GM19025 (cell line): Measurements from ENCODE around the gene LSM14A.
"Not testable (repeated sequence)": the region's sequence is repeated elsewhere in the genome, so short reads cannot be mapped to it uniquely, and the experiment has no call there.

ENCODE experiments used
- ATAC-seq: cut with Tn5 transposase; IDR thresholded peaks from one replicate; pipeline ENCODE4 v1.9.1; 2021; ENCODE audit warnings: mild to moderate bottlenecking, low read depth, moderate library complexity; ENCODE audit not compliant: unreplicated experiment

LSM14A gene

DNA sequence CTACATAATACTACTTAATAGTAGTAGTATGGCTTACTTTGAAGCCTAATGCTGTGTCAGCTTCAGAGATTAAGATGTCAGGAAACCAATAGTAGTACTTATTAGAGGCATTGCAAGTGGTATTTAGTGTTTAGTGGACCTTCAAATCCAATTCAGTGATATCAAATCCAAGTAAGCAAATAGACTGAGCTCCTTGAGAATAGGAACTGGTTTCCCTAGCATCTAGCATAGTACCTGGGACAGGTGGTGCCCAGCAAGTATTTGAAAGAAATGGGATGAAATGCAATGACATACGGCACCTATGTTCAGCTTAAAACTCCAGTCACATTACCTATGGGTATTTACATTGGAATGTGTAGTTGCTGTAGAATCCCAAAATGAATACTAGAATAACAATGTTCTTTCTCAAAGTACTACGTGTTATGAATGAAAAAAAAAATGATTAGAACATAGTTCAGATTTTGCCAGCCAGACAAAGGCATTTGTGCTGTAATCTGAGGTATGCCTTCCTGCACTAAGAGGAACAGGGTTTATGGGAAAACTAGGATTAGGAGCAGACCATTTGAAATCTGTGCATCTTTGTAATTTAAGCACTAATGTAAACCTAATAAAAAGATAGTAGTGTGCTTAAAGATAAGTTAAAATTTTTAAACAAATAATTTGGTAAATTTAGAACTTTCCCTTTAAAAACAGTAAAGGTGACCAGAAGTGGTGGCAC is 17.1 kb downstream of the LSM14A start:
- ATAC-seq = no peak

DNA sequence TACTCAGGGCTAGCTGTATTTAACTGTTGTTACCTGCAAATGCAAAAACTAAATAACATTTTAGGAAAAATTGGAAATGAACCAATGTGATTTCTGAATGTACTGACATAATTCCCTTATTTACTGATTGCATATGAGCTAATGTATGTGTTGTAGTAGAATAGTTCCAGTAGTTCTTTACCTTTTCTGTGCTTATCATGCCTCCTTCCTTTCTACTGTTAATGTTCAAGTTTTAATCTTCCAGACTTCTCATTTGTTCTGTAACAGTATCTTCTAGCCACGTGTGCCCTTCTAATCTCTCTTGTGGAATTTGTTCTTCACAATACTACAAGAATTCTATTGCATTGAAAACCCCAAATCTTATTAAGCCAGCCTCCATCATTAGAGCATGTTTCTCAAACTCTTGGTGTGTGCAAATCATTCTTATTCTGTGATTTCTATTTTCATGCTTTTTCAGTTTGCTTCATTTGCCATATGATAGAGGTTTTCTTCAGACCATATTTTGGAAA is 17.7 kb downstream of the LSM14A start:
- ATAC-seq = no peak

DNA sequence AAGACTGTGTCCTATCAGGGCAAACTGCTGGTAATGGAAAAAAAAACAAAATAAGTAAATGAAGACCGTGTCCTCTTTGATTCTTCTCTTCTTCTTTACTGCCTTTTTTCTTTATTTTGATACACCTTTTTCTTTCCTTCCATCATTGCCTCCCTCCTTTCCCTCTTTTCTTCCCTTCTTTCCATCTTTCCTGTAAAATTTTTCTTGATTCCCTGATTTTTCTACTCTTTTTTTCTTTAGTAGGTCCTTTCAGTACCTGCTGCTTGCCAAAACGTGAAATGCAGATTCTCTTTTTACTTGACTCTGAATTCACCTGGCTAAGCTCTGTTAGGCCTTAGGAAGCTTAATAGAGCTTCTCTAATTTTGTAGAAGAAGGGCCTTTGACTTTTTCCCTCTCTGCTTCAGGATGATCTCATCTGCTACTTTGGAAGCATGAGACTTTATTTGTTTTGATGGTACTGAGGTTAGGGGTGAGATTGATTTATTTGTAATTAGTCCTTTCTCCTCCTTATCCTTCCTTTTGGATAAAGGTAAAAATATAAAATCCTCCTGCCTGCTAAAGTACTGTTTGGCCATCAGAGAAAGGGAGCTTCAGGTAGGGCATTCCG is 19.2 kb downstream of the LSM14A start:
- no peak for ATAC-seq

DNA sequence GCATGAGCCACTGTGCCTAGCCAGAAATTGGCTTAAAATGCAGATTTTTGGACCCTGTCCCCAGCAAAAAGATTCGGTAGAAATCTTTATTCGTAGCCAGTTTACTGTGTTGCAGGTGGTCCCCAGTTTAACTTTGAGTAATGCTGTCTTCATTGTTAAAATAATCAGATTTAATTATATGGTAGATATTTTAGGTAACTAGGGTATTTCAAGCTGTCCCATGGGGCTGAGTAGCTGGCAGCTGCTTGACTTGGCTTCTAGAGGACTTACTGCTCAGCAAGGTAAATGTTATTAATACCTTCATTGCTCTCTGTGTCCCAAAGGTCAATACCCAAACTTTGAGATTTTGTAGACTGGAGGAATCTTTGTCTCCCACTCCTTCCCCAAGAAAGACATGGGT is 21.1 kb downstream of the LSM14A start:
- no peak for ATAC-seq

DNA sequence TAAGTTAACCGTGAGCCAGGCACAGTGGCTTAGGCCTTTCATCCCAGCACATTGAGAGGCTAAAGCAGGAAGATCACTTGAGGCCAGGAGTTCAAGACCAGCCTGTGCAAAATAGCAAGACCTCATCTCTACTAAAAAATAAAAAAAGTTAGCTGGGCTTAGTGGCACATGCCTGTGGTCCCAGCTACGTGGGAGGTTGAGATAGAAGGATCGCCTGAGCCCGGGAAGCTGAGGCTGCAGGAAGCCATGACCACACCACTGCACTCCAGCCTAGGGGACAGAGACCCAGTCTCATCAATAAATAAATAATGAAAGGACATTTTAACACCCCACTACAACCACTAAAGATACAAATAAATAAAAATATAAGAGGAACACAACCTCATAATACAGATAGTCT is 21.6 kb downstream of the LSM14A start:
- ATAC-seq = no peak

DNA sequence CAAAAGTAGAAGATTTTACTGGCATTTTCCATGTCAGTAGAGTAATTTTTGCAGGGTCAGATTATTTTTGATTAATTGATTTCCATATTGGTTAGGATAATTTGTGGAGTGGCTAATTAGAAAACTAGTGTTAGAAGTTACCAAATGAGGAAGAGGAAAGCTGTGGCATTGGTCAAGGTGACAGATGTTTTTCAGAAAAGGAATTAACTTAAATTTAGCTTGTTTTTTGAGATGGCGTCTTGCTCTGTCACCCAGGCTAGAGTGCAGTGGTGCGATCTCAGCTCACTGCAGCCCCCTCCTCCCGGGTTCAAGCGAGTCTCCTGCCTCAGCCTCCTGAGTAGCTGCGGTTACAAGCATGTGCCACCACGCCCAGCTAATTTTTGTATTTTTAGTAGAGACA is 28.8 kb downstream of the LSM14A start:
- ATAC-seq = no peak

DNA sequence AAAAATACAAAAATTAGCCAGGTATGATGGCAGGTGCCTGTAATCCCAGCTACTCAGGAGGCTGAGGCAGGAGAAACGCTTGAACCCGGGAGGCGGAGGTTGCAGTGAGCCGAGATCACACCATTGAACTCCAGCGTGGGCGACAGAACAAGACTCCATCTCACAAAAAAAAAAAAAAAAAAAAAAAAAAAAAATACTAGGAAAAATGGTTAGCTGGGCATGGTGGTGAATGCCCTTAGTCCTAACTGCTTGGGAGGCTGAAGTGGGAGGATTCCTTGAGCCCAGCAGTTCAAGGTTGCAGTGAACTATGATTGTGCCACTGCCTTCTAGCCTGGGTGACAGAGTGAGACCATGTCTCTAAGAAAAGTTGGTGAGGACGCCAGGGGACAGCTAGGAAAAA is 33.0 kb downstream of the LSM14A start:
- ATAC-seq = not testable (repeated sequence)

DNA sequence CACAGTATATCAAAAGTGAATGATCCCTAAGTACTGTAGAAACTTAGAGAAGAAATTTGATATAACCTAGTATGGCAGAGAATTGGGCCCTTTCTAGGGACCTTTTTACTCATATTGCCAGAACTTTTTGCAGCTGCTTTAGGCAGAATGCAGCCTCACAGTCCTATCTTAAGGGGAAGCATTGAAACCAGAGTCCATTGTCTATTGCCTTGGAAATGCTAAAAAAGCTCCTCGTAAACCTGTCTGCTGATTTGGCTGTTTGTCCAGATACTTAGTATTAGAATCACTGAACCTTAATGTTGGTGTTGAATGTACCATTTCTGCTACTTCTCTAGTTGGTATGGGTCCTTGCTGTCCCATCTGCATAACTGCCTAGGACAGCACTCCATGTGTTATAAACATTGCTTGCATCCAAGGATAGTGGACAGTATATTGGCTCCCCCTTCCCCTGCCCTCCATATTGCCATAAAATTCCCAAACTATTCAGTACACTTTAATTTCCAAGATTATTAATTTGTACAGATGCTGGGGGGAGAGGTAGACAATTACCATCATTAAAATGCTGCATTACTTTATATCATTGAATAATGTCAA is 36.1 kb downstream of the LSM14A start:
- no peak for ATAC-seq

DNA sequence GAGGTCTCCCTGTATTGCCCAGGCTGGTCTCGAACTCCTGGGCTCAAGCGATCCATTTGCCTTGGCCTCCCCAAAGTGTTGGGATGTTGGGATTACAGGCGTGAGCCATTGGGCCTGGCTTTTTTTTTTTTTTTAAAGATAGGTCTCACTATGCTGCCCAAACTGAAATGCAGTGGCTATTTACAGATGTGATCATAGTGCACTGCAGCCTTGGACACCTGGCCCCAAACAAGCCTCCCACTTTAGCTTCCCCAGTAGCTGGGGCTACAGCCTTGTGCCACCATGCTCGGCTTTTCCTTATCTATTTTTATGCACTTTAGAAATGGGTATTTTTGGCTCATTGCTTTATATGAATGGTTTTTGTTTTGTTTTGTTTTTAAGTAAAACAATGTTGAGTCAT is 37.4 kb downstream of the LSM14A start:
- ATAC-seq = no peak

DNA sequence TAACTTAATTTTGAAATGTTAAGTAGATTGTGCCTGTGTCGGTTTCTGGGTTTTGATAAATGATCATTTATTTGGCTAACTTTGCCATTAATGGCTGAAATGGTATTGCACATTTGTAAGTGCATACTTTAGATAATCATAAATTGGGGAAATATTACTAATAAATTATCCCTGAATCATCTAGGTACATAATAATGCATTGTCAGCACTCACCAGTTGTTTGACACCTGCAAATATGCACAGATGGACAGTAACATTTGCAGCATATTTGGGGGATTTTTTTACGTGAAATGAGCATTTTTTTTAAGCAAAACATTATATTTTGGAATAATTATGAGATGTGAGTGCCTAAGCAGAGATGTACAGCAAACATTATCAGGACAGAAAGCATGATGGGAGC is 41.0 kb downstream of the LSM14A start:
- no peak for ATAC-seq

DNA sequence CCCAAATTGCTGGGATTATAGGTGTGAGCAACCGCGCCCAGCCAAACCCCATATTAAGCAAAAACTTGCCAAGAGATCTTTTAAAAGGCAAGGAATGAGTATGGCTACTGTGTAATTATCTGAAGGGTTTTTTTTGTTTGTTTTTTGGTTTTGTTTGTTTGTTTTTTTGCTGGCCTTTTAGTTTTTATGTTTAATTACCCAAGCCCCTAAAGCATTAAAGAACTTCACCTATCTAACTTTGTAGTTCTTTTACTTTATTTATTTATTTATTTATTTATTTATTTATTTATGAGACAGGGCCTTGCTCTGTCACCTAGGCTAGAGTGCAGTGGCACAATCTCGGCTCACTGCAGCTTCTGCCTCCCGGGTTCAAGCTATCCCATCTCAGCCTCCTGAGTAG is 41.7 kb downstream of the LSM14A start:
- ATAC-seq = no peak

DNA sequence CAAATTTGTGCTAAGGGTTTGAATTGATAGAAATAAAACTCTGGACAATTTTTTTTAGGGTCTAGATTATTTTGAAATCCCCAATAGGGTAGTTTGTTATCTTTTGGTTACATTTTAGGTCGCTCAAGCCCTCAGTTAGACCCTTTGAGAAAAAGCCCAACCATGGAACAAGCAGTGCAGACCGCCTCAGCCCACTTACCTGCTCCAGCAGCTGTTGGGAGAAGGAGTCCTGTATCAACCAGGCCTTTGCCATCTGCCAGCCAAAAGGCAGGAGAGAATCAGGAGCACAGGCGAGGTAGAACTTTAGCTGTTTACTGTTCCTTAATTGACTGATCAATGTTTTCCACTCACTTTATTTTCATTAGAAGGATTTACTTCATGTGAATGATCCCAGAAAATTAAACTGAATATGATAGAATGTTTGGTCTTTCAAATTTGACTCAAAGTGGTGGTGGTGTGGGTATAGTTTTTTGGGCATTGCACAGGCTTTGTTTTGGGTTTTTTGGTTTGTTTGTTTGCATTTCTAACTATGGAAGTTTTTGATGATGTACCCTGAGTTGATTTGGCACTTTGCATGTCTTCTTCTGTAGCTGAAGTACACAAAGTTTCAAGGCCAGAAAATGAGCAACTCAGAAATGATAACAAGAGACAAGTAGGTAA is 42.8 kb downstream of the LSM14A start:
- ATAC-seq = no peak

DNA sequence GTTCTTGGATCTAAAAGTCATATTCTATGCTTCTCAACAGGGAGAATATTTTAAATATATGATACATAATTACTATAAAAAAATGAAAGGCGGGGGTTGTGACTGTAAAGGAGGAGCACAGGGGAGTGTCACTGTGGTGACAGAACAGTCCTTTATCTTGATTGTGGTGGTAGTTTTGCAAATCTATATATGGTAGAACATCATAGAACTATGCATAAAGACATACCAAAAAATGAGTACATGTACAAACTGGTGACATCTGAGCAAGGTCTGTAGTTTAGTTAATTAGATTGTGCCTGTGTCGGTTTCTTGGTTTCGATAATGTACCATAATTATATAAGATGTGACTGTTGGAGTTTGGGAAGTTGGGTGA is 43.3 kb downstream of the LSM14A start:
- ATAC-seq = no peak

DNA sequence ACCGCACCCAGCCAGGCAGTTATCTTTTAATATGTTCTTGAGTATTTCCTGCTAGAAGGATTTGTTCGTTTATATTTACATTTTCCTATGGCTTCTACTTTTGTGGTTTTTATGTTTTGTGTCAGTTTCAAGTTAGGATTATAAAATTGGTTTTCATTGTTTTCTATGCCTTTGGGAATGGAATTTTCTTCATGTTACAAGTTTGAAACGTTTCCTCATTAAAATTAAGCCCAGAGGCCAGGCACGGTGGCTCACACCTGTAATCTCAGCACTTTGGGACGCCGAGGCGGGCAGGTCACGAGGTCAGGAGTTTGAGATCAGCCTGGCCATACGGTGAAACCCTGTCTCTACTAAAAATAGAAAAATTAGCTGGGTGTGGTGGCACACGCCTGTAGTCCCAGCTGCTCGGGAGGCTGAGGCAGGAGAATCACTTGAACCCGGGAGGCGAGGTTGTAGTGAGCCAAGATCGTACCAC is 44.5 kb downstream of the LSM14A start:
- not testable (repeated sequence) for ATAC-seq

DNA sequence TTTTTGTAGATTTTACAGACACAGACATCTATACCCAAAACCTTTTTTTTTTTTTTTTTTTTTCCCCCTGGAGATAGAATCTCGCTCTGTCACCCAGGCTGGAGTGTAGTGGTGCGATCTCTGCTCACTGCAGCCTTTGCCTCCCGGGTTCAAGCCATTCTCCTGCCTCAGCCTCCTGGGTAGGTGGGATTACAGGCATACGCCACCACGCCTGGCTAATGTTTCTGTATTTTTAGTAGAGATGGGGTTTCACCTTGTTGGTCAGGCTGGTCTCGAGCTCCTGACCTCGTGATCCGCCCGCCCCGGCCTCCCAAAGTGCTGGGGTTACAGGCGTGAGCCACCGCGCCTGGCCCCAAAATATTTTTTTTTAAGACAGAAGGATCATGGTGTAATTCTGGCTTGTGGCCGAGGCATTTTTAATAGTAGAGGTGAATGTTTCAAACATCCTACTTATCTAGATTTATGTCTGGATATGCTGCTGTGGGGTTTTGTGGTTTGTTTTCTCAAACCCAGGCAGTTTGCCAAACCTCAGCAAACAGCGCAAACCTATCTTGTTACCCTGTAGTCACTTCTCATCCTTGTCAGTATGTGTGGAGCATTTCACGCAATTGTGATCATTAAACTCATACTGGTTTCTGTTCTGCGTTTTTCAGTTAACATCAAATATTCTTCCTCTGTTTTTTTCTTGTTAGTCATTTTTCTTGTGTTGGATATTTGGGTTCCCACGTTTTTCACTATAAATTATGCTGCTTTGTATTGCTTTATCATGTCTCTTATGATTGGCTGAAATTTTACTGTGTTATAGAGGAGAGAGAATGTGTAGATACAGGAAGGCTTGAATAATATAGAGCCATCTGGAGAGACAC is 45.9 kb downstream of the LSM14A start:
- no peak for ATAC-seq

DNA sequence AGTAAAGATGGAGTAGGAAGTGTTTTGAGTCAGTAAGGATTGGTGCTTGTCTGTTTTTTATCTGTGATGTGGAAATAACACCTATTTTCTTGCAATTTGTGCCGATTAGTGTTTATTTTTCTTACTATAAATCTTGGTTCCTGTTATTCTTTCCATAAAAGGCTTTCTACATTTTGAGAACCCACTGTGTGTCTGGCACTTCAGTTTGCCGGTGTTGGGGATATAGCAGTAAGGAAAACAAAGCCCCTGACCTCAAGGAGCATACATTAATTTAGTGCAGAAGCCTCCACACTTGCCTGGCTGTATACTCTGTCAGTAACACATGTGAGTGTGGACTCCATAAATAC is 46.5 kb downstream of the LSM14A start:
- ATAC-seq = no peak

DNA sequence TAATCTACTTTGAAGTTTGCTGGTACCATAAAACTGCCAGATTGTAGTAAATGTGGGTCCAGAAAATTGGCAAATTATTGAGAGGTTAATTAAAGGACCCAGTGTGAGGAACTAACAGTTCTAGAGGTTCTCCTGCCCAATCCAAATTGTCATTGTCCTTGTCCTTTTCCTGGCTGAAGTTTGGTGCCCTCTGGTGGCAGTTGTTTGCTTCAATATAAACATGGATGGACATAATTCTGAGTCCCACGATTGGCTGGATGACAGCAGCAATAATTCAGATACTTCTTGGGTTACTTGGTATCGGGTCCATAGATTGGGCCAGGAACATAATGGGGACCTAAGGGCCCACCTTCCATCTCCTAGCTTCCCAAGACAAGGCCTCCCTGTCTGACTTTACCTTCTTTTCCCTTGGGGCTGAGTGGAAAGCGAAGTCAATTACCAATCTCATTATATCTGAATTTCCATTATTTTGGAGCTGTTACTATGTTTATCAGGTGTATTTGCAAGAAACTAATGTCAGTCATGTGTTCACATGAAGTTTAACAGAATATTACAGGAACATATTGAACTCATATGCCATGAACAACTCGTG is 48.3 kb downstream of the LSM14A start:
- ATAC-seq = no peak

DNA sequence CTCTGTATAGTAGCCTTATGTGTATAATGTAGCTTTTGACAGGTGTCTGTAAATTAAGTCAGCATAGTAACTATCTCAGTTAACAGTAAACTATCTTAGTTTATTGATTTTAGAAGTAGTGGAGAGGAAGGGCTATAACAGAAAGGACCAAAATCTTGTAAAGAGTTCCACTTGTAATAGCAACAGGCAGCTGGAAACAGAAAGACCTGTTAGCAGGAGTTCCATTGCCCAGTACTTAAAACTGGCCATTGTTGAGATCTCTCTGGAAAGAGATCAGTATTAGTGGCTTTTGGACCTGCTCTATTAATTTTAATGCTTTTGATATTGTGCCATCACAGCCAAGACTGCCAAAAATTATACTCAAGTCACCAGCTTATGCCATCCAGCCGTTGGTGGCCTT is 50.1 kb downstream of the LSM14A start:
- ATAC-seq = no peak

DNA sequence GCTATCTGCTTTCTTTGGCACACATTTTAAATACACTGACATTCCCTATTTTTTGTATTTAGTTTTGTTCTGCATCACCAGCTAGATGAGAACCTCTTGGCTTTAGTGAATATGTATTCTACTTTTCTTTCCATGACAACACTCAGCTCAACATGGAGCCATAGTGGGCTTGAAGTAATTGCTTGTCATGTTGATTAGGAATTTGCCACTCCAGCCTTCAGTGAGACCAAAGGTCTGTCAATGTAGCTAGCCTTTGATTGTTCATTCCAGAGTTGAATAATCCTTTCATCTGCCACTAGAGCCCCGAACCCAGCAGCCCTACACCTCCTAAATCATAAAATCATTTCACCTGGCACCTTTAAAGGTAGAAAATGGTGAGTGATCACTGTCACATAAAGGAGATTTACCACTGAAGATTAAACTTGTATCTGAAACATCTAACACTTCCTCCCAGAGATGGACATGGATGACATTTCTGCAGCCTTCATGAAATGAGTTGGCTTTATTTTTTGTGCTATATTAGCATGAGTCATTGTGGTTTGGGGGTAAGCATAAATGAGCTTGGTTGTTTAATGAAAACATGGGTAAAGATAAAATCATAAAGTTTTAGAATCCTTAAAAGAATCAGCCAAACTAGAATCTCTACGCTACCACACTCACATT is 52.8 kb downstream of the LSM14A start:
- ATAC-seq = no peak

DNA sequence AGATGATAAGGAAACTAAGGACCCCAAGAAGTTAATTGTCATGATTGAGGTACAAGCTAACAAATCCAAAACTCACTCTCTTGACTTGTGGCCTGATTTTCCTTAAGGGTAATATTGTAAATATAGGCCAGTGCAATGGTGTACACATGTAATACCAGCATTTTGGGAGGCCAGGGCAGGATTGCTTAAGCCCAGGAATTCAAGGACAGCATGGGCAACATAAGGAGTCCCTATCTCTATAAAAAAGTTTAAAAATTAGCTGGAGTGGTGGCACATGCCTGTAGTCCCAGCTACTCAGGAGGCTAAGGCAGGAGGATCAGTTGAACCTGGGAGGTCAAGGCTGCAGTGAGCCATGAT is 53.3 kb downstream of the LSM14A start:
- ATAC-seq = no peak
